ENCODE results near the gene ATP8B2. TPM values are rescaled to one million over a fixed set of nuclear protein-coding genes. Genes with fewer than 3 reads are reported as not detected.

ATP8B2 gene
- total and polyA plus RNA-seq, 7 donors: 0.92 to 64.3 (median 53.1) TPM

DNA sequence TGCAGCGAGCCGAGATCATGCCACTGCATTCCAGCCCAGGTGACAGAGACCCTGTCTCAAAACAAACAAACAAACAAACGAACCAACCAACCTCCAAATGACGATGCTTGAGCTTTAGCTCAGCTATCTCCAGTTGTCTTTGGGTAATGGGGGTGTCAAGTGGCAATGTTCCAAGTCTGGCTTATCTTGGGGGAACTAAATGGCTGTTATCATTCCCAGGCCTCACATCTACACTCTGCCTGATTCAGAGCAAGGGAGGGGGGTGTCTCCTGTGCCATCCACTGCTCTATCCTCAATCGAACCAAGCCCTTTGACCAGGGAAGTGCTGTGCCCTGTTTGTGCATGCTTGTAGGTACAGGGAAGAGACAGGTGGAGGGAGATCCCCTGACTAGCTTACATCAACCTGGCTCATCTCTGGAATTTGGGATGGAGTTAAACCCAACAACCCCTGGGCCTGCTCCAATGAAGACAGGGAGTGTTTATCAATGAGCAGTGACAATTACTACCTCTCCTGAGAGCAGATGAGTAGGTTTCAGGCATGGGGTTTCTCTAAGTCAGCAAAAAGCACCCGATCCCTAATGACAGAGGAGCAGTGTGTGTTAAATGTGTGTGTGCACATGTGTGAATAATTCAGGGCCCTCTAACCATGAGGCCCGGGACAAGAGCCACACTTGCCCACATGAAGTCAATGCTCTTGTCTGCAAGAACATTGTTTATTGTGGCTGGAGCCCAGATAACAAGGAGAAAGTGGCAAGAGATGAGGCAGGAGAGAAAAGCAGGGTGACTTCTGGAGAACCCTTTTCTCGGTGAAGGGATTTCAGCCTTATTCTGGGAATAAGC lies 59.5 kb downstream of the ATP8B2 start:
- Histone ChIP-seq H3K36me3 (no peaks in the 10 kb centered on the region), H3K4me3 (no peak overlapping the region), H3K9me3 (no peaks in the 10 kb centered on the region), H3K4me1 (no peaks in the 10 kb centered on the region), H3K27me3 (no peaks in the 10 kb centered on the region), H3K27ac (no peak overlapping the region)
- intact Hi-C loops (cut with DNase I): no loop called here
- TF ChIP-seq EP300 (IDR thresholded peaks at IDR 0.05) (no peak), CTCF (IDR thresholded peaks at IDR 0.05) (no peak), POLR2AphosphoS5 (IDR thresholded peaks at IDR 0.05) (no peak), POLR2A (IDR thresholded peaks at IDR 0.05) (no peak)
- WGBS, 2 donors: 87 to 88% methylated on average over 8 of the region's 8 CpGs
- no peak for DNase-seq

GRCh38 chr1:154386643-154387352 lies 61.5 kb downstream of the ATP8B2 start:
- no peak for TF ChIP-seq POLR2A (IDR thresholded peaks at IDR 0.05)
- no peak for TF ChIP-seq POLR2AphosphoS5 (IDR thresholded peaks at IDR 0.05)
- no peak for TF ChIP-seq EP300 (IDR thresholded peaks at IDR 0.05)
- TF ChIP-seq CTCF (IDR thresholded peaks at IDR 0.05): no peak
- Histone ChIP-seq H3K9me3 (no peaks in the 10 kb centered on the region), H3K27me3 (no peaks in the 10 kb centered on the region), H3K27ac (no peak overlapping the region), H3K36me3 (no peaks in the 10 kb centered on the region), H3K4me3 (no peak overlapping the region), H3K4me1 (no peaks in the 10 kb centered on the region)
- DNase-seq: peak; percentile 29
- intact Hi-C loops (cut with DNase I): no loop called here
- WGBS, 2 donors: 41 to 66% methylated on average over 11 of the region's 11 CpGs

DNA sequence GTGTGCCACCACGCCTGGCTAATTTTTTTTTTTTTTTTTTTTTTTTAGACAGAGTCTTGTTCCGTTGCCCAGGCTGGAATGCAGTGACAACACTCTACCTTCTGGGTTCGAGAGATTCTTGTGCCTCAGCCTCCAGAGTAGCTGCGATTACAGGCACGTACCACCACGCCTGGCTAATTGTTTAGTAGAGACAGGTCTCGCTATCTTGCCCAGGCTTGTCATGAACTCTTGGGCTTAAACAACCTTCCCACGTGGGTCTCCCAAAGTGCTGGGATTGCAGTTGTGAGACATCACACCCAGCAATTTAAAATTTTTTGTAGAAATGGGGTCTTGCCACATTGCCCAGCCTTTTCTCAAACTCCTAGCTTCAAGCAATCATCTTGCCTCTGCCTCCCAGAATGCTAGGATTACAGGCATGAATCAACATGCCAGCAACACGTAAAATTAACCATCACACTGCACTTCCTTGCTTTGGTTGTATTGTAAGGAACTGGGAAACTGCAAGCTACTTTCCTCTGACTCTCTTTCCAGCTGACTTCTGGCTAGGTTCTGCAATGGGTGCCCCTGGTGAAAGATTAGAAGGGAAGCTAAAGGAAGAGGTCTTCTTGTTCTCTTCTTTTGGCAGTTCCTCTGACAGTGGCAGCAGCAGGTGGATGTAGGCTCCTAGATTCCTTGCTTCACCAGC lies 65.9 kb downstream of the ATP8B2 start:
- no peak overlapping the region for H3K4me3 ChIP-seq
- no peak for TF ChIP-seq EP300 (IDR thresholded peaks at IDR 0.05)
- intact Hi-C loops (cut with DNase I): no loop called here
- H3K4me1 ChIP-seq: no peaks in the 10 kb centered on the region
- H3K27me3 ChIP-seq: no peaks in the 10 kb centered on the region
- 88 to 89% methylated on average over 9 of the region's 9 CpGs for WGBS, 2 donors
- H3K27ac ChIP-seq: no peak overlapping the region
- DNase-seq: peak; percentile 21
- H3K9me3 ChIP-seq: no peaks in the 10 kb centered on the region
- H3K36me3 ChIP-seq: no peaks in the 10 kb centered on the region

DNA sequence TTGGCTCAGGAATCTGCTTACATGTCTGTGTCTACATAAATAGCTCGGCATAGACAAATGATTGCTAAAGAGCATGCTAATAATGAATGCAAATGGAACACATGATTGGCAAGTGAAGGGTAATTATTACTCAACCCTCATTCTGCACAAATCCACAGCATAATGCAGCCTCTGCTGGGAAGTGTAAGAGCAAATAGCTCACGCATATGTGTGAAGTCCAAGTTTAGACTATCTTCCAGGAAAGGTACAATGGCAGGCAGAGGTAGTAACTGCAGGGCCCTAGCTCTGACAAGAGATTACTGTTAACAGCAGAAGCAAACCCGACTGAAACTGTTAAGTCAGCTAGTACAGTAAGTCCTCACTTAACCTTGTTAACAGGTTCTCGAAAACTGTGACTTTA lies 72.8 kb downstream of the ATP8B2 start:
- Histone ChIP-seq H3K36me3 (no peaks in the 10 kb centered on the region), H3K27ac (no peak overlapping the region), H3K4me1 (no peaks in the 10 kb centered on the region), H3K27me3 (no peaks in the 10 kb centered on the region), H3K4me3 (no peak overlapping the region), H3K9me3 (no peaks in the 10 kb centered on the region)
- intact Hi-C loops (cut with DNase I): loop anchor here (5.0 kb wide), 1 partner anchor 149 kb away; no protein-coding TSS in a partner anchor
- TF ChIP-seq CTCF (IDR thresholded peaks at IDR 0.05): no peak
- no peak for TF ChIP-seq EP300 (IDR thresholded peaks at IDR 0.05)
- no peak for TF ChIP-seq POLR2A (IDR thresholded peaks at IDR 0.05)
- TF ChIP-seq POLR2AphosphoS5 (IDR thresholded peaks at IDR 0.05): no peak
- peak; percentile 1 for DNase-seq
- 75 to 76% methylated on average over 4 of the region's 4 CpGs for WGBS, 2 donors

GRCh38 chr1:154398678-154399077 lies 73.4 kb downstream of the ATP8B2 start:
- peak; percentile 18 for DNase-seq
- no peaks in the 10 kb centered on the region for H3K9me3 ChIP-seq
- H3K4me3 ChIP-seq: no peak overlapping the region
- H3K36me3 ChIP-seq: no peaks in the 10 kb centered on the region
- WGBS, 2 donors: 93 to 94% methylated on average over 4 of the region's 4 CpGs
- H3K4me1 ChIP-seq: no peaks in the 10 kb centered on the region
- no peak overlapping the region for H3K27ac ChIP-seq
- no peaks in the 10 kb centered on the region for H3K27me3 ChIP-seq
- intact Hi-C loops (cut with DNase I): loop anchor here (5.0 kb wide), 1 partner anchor 149 kb away; no protein-coding TSS in a partner anchor
- TF ChIP-seq POLR2AphosphoS5 (IDR thresholded peaks at IDR 0.05): no peak
- no peak for TF ChIP-seq CTCF (IDR thresholded peaks at IDR 0.05)
- no peak for TF ChIP-seq POLR2A (IDR thresholded peaks at IDR 0.05)
- no peak for TF ChIP-seq EP300 (IDR thresholded peaks at IDR 0.05)
